ENCODE data around the gene SUPV3L1.

SUPV3L1 gene

DNA sequence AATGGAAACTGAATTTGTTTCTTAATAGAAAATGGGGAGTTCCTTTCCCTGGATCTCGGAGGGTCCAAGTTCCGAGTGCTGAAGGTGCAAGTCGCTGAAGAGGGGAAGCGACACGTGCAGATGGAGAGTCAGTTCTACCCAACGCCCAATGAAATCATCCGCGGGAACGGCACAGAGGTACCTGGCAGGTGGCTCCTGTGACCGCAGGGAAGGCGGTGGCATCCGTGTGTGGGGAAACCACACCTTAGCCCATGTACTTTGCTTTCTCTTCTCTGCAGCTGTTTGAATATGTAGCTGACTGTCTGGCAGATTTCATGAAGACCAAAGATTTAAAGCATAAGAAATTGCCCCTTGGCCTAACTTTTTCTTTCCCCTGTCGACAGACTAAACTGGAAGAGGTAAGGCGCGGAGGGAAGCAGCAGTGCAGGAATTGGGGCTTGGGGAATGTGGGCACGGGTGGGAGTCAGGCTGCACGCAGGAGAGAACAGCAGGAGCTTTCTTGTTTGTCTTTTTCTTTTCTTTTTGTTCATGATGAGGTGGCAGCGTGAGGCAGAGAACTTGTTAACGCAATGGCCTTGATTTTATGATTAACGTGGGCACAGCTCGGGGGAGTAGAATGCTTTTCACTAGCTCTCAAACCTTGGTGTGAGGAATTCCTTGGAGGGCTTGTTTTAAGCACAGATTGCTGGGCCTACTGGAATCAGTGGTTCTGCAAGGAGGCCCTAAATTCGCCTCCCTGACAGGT is 52.9 kb downstream of the SUPV3L1 start:
- TF ChIP-seq, protein P1, sequence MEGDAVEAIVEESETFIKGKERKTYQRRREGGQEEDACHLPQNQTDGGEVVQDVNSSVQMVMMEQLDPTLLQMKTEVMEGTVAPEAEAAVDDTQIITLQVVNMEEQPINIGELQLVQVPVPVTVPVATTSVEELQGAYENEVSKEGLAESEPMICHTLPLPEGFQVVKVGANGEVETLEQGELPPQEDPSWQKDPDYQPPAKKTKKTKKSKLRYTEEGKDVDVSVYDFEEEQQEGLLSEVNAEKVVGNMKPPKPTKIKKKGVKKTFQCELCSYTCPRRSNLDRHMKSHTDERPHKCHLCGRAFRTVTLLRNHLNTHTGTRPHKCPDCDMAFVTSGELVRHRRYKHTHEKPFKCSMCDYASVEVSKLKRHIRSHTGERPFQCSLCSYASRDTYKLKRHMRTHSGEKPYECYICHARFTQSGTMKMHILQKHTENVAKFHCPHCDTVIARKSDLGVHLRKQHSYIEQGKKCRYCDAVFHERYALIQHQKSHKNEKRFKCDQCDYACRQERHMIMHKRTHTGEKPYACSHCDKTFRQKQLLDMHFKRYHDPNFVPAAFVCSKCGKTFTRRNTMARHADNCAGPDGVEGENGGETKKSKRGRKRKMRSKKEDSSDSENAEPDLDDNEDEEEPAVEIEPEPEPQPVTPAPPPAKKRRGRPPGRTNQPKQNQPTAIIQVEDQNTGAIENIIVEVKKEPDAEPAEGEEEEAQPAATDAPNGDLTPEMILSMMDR (conservative IDR thresholded peaks at IDR 0.05; ENCODE audit: control insufficient read depth, insufficient read depth, low read depth, low read length): no peak
- no peak overlapping the region for H3K4me3 ChIP-seq (ENCODE audit: control insufficient read depth, low read depth, low read length)
- DNase-seq (ENCODE audit: low read depth): peak; percentile 10

DNA sequence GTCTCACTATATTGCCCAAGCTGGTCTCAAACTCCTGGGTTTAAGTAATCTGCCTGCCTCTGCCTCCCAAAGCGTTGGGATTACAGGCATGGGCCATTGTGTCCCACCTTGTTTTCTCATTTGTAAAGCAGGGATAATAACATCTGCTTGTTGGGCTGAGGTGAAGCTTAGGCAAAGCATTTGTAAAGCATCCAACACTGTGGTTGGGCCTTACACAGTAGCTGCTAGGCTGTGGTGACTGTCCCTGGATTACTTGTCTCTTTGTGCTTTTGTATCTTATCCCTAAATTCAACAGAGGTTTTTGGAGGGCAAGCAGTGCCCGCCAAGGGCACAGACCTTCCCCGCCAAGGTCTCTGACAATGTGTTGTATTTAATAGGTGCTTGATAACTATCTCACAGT is 54.4 kb downstream of the SUPV3L1 start:
- no peak overlapping the region for H3K4me3 ChIP-seq (ENCODE audit: control insufficient read depth, low read depth, low read length)

GRCh38 chr10:69237528-69238159 is 57.6 kb downstream of the SUPV3L1 start:
- H3K4me3 ChIP-seq (ENCODE audit: control insufficient read depth, low read depth, low read length): no peak overlapping the region
- DNase-seq (ENCODE audit: low read depth): peak; percentile 78
- TF ChIP-seq, protein P1 (conservative IDR thresholded peaks at IDR 0.05; ENCODE audit: control insufficient read depth, insufficient read depth, low read depth, low read length): peak; percentile 95

More for the DNA sequence above, 54.4 kb downstream of the SUPV3L1 start:
- TF ChIP-seq, protein P1 (conservative IDR thresholded peaks at IDR 0.05; ENCODE audit: control insufficient read depth, insufficient read depth, low read depth, low read length): no peak
- no peak for DNase-seq (ENCODE audit: low read depth)

DNA sequence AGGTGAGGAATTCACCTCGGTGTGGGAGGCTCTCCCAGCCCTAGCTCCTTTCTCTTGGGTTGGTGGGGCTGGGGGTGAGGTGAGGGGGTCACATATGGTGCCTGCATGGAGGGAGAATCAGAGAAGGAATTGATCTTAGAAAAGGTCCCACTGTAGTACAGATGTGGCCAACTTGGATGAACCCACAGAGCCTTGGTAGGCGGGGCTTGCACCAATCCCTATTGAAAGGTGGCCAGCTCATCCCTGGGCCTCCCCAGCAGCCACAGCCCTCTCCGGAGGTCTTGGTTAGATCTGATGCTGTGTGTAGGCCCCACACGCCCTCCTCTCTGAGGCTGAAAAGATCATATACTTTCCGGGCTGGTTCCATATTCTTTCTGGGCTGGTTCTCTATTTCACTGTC is 59.1 kb downstream of the SUPV3L1 start:
- TF ChIP-seq, protein P1 (conservative IDR thresholded peaks at IDR 0.05; ENCODE audit: control insufficient read depth, insufficient read depth, low read depth, low read length): no peak
- no peak for DNase-seq (ENCODE audit: low read depth)
- no peak overlapping the region for H3K4me3 ChIP-seq (ENCODE audit: control insufficient read depth, low read depth, low read length)

DNA sequence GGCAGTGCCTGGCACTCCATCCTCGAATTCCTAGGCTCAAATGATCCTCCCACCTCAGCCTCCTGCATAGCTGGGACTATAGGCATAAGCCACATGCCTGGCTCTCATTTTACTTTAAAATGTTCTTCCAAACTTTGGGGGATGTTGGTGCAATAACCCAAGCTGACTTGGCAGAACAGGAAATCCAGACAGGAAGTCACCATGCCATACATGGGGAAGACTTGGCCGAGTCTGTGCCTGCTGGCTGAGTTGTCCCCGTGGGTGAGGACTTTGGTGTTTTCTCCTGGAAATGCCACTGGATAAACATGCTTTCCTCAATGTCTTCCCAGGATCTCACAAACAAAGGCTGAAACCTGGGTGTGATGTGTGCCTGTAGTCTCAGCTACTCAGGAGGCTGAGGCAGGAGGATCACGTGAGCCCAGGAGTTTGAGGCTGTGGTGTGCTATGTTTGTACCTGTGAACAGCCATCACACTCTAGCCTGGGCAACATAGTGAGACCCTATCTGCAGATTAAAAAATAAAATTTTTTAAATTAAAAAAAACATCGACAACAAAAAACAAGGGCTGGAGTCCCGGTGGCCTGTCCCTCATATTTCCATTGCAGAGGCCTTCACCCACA is 59.9 kb downstream of the SUPV3L1 start:
- no peak overlapping the region for H3K4me3 ChIP-seq (ENCODE audit: control insufficient read depth, low read depth, low read length)
- TF ChIP-seq, protein P1 (conservative IDR thresholded peaks at IDR 0.05; ENCODE audit: control insufficient read depth, insufficient read depth, low read depth, low read length): no peak
- peak; percentile 48 for DNase-seq (ENCODE audit: low read depth)

DNA sequence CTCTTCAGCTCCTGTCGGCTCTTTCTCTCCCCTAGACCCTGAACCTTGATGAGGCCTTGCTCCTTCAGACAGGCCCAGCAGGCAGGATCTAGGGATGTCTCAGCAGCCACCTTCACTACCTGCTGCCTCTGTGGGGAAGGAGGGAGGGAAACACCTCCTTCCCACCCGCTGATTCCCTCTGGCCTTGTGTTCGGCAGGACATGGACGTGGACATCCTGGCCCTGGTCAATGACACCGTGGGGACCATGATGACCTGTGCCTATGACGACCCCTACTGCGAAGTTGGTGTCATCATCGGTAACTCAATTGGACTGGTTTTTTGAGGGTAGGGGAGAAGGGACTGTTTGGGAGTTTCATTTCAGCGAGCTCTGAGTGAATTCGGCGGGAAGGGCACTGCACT is 60.4 kb downstream of the SUPV3L1 start:
- no peak overlapping the region for H3K4me3 ChIP-seq (ENCODE audit: control insufficient read depth, low read depth, low read length)
- TF ChIP-seq, protein P1 (conservative IDR thresholded peaks at IDR 0.05; ENCODE audit: control insufficient read depth, insufficient read depth, low read depth, low read length): no peak
- DNase-seq (ENCODE audit: low read depth): no peak

Measured in fibroblast of mammary gland (primary cell).